ENCODE measurements around the gene RGS10. TPM values are rescaled to one million over a fixed set of nuclear protein-coding genes. Genes with fewer than 3 reads are reported as not detected.

Gene RGS10
- total RNA-seq, 4 donors from 2014 or later: 15.2 to 27.0 (median 23.0) TPM

- no peak for TF ChIP-seq POLR2AphosphoS5 (IDR thresholded peaks at IDR 0.05)
- TF ChIP-seq CTCF (IDR thresholded peaks at IDR 0.05): no peak
- TF ChIP-seq EP300 (IDR thresholded peaks at IDR 0.05): no peak
- TF ChIP-seq POLR2A (IDR thresholded peaks at IDR 0.05): no peak
- H3K9me3 ChIP-seq: no peaks in the 10 kb centered on the region
Measured at GRCh38 chr10:119481781-119482426, 60.6 kb downstream of the RGS10 start.

GRCh38 chr10:119480667-119481066 is 61.9 kb downstream of the RGS10 start:
- no peaks in the 10 kb centered on the region for H3K36me3 ChIP-seq
- no peak overlapping the region for H3K27ac ChIP-seq
- H3K9me3 ChIP-seq: no peaks in the 10 kb centered on the region
- DNase-seq (ENCODE audit: low spot score in 2 of 2): no peak
- H3K4me3 ChIP-seq: no peak overlapping the region
- WGBS: 31% methylated on average over 4 of the region's 4 CpGs
- no peaks in the 10 kb centered on the region for H3K4me1 ChIP-seq
- H3K27me3 ChIP-seq: no peaks in the 10 kb centered on the region
- TF ChIP-seq EP300 (IDR thresholded peaks at IDR 0.05) (no peak), POLR2AphosphoS5 (IDR thresholded peaks at IDR 0.05) (no peak), CTCF (IDR thresholded peaks at IDR 0.05) (no peak), POLR2A (IDR thresholded peaks at IDR 0.05) (no peak)

More at GRCh38 chr10:119481781-119482426, 60.6 kb downstream of the RGS10 start:
- Histone ChIP-seq H3K27me3 (no peaks in the 10 kb centered on the region), H3K4me3 (no peak overlapping the region), H3K4me1 (no peaks in the 10 kb centered on the region), H3K27ac (no peak overlapping the region), H3K36me3 (no peaks in the 10 kb centered on the region)
- 89% methylated on average over 12 of the region's 12 CpGs for WGBS
- no peak for DNase-seq (ENCODE audit: low spot score in 2 of 2)

- no peak for DNase-seq (ENCODE audit: low spot score in 2 of 2)
- Histone ChIP-seq H3K36me3 (no peaks in the 10 kb centered on the region), H3K27me3 (no peaks in the 10 kb centered on the region), H3K4me3 (no peak overlapping the region), H3K9me3 (no peaks in the 10 kb centered on the region), H3K4me1 (no peaks in the 10 kb centered on the region), H3K27ac (no peak overlapping the region)
- TF ChIP-seq CTCF (IDR thresholded peaks at IDR 0.05): no peak
- TF ChIP-seq POLR2A (IDR thresholded peaks at IDR 0.05): no peak
- TF ChIP-seq POLR2AphosphoS5 (IDR thresholded peaks at IDR 0.05): no peak
- TF ChIP-seq EP300 (IDR thresholded peaks at IDR 0.05): no peak
- WGBS: 40% methylated on average over 7 of the region's 8 CpGs
Measured at GRCh38 chr10:119479532-119479931, 63.0 kb downstream of the RGS10 start.

GRCh38 chr10:119478811-119479341 is 63.6 kb downstream of the RGS10 start:
- no peak for DNase-seq (ENCODE audit: low spot score in 2 of 2)
- H3K27ac ChIP-seq: no peak overlapping the region
- no peak overlapping the region for H3K4me3 ChIP-seq
- 9% methylated on average over 6 of the region's 6 CpGs for WGBS
- H3K36me3 ChIP-seq: no peaks in the 10 kb centered on the region
- H3K9me3 ChIP-seq: no peaks in the 10 kb centered on the region
- no peaks in the 10 kb centered on the region for H3K4me1 ChIP-seq
- H3K27me3 ChIP-seq: no peaks in the 10 kb centered on the region
- TF ChIP-seq CTCF (IDR thresholded peaks at IDR 0.05) (no peak), POLR2A (IDR thresholded peaks at IDR 0.05) (no peak), POLR2AphosphoS5 (IDR thresholded peaks at IDR 0.05) (no peak), EP300 (IDR thresholded peaks at IDR 0.05) (no peak)

GRCh38 chr10:119478111-119478802 is 64.3 kb downstream of the RGS10 start:
- H3K4me1 ChIP-seq: no peaks in the 10 kb centered on the region
- H3K27me3 ChIP-seq: no peaks in the 10 kb centered on the region
- DNase-seq (ENCODE audit: low spot score in 2 of 2): no peak
- WGBS: 55% methylated on average over 8 of the region's 8 CpGs
- no peak overlapping the region for H3K27ac ChIP-seq
- no peaks in the 10 kb centered on the region for H3K36me3 ChIP-seq
- no peak overlapping the region for H3K4me3 ChIP-seq
- TF ChIP-seq CTCF (IDR thresholded peaks at IDR 0.05) (no peak), EP300 (IDR thresholded peaks at IDR 0.05) (no peak), POLR2A (IDR thresholded peaks at IDR 0.05) (no peak)
- H3K9me3 ChIP-seq: no peaks in the 10 kb centered on the region
